HG02970 (cell line): ENCODE data around the gene LSP1.
"Not testable (repeated sequence)": the region's sequence is repeated elsewhere in the genome, so short reads cannot be mapped to it uniquely, and the experiment has no call there.

Experiments used
- ATAC-seq: cut with Tn5 transposase; IDR thresholded peaks from one replicate; pipeline ENCODE4 v1.9.1; 2021; ENCODE audit warnings: mild to moderate bottlenecking, moderate library complexity, moderate number of reproducible peaks; ENCODE audit not compliant: unreplicated experiment, low FRiP score

LSP1 gene

GRCh38 chr11:1874441-1875092 is 21.7 kb downstream of the LSP1 start:
- not testable (repeated sequence) for ATAC-seq

- ATAC-seq, result no peak
These were observed 22.4 kb downstream of the LSP1 start for GRCh38 chr11:1875093-1875850.

- ATAC-seq, result not testable (repeated sequence)
These were observed 23.0 kb downstream of the LSP1 start for GRCh38 chr11:1875851-1876301.

- ATAC-seq, result no peak
These were observed 23.6 kb downstream of the LSP1 start for GRCh38 chr11:1876361-1877063.

- no peak for ATAC-seq
These were observed 24.6 kb downstream of the LSP1 start for GRCh38 chr11:1877211-1878136.

GRCh38 chr11:1878137-1879031 is 25.5 kb downstream of the LSP1 start:
- ATAC-seq, result no peak

GRCh38 chr11:1879342-1879940 is 26.6 kb downstream of the LSP1 start:
- ATAC-seq, result no peak

- no peak for ATAC-seq
These were observed 27.2 kb downstream of the LSP1 start for GRCh38 chr11:1879941-1880720.

GRCh38 chr11:1880746-1881441 is 28.0 kb downstream of the LSP1 start:
- no peak for ATAC-seq

- no peak for ATAC-seq
These were observed 28.8 kb downstream of the LSP1 start for GRCh38 chr11:1881442-1882264.

GRCh38 chr11:1882265-1883238 is 29.7 kb downstream of the LSP1 start:
- ATAC-seq, result no peak

GRCh38 chr11:1883346-1884302 is 30.7 kb downstream of the LSP1 start:
- no peak for ATAC-seq

- ATAC-seq, result no peak
These were observed 31.4 kb downstream of the LSP1 start for GRCh38 chr11:1884303-1884700.

- ATAC-seq, result not testable (repeated sequence)
These were observed 33.7 kb downstream of the LSP1 start for GRCh38 chr11:1886551-1886950.
